Left cardiac atrium (tissue), 4 donors: ENCODE data around the gene FYCO1. TPM values are rescaled to one million over a fixed set of nuclear protein-coding genes. Genes with fewer than 3 reads are reported as not detected.
A peak's percentile ranks its signal among the peaks of the same experiment; 100 is the strongest.

Experiments
- ATAC-seq, 2 donors: fragments of 200-7000 bp; cut with Tn5 transposase; one replicate each; pipeline ENCODE4 v1.9.1; 2020; ENCODE audit warnings: mild to moderate bottlenecking in 2 of 2, moderate library complexity in 2 of 2
- DNase-seq: peaks from one replicate; pipeline ENCODE4 v3.0.0-alpha.2; 2020
- intact Hi-C, 2 donors: fragments of 100-400 bp; cut with DNase I; formaldehyde crosslinking; loops; one replicate each; pipeline versions ENCODE4 v1.14.1 to v1.15.1; 2022 to 2023
- total RNA-seq, 2 donors: library from RNA; stranded (reverse); fragmentation: NEBNext Ultra II Directional; extraction: Animal tissue kit (Norgen Biotek cat#: 25700); gene quantifications; one replicate each; pipeline ENCODE4 v1.2.1, GENCODE V29; 2021
- donor health status: DM: no; HTN: yes; CAD: no.
- donor health status: DM: no; HTN: yes; CAD: no; lungs with severe emphysema.
- donor health status: DM: yes; HTN: yes; CAD: no.
- donor health status: Dilated cardiomyopathy.

The FYCO1 gene
- total RNA-seq, 2 donors from 2014 or later: 64.4 to 91.9 TPM

GRCh38 chr3:45987368-45988291 is 8.0 kb downstream of the FYCO1 start:
- intact Hi-C loops: no loop called here
- ATAC-seq (peak; percentile 13 to 47), DNase-seq (peak; percentile 54)

GRCh38 chr3:45986303-45986982 is 9.2 kb downstream of the FYCO1 start:
- intact Hi-C loops: no loop called here

GRCh38 chr3:45985532-45986302 is 9.9 kb downstream of the FYCO1 start:
- ATAC-seq (peak; percentile 45 to 67), DNase-seq (no peak)
- intact Hi-C loops: no loop called here

More at GRCh38 chr3:45986303-45986982, 9.2 kb downstream of the FYCO1 start:
- DNase-seq (peak; percentile 51), ATAC-seq (peak; percentile 70 to 79)

GRCh38 chr3:45984331-45985312 is 11.0 kb downstream of the FYCO1 start:
- no peak for ATAC-seq
- DNase-seq: no peak
- intact Hi-C loops: no loop called here

- intact Hi-C loops: no loop called here
- no peak for DNase-seq
- no peak for ATAC-seq
These were observed 11.9 kb downstream of the FYCO1 start for GRCh38 chr3:45983770-45984169.

- intact Hi-C loops: no loop called here
These were observed 14.1 kb downstream of the FYCO1 start for GRCh38 chr3:45981346-45982074.

GRCh38 chr3:45980819-45981218 is 14.8 kb downstream of the FYCO1 start:
- intact Hi-C loops: no loop called here
- no peak for DNase-seq
- no peak for ATAC-seq

More at GRCh38 chr3:45981346-45982074, 14.1 kb downstream of the FYCO1 start:
- peak in 1 of 2 donors; percentile 58 for ATAC-seq
- DNase-seq: no peak

- ATAC-seq (no peak), DNase-seq (no peak)
- intact Hi-C loops: no loop called here
These were observed 15.3 kb downstream of the FYCO1 start for GRCh38 chr3:45980229-45980813.

GRCh38 chr3:45979378-45979777 is 16.2 kb downstream of the FYCO1 start:
- DNase-seq: no peak
- intact Hi-C loops: no loop called here

GRCh38 chr3:45978006-45978761 is 17.4 kb downstream of the FYCO1 start:
- no peak for DNase-seq

More at GRCh38 chr3:45979378-45979777, 16.2 kb downstream of the FYCO1 start:
- no peak for ATAC-seq

GRCh38 chr3:45976191-45977091 is 19.2 kb downstream of the FYCO1 start:
- DNase-seq (no peak), ATAC-seq (peak in 1 of 2 donors; percentile 17)
- intact Hi-C loops: no loop called here

More at GRCh38 chr3:45978006-45978761, 17.4 kb downstream of the FYCO1 start:
- ATAC-seq: no peak
- intact Hi-C loops: no loop called here

- DNase-seq (no peak), ATAC-seq (no peak)
- intact Hi-C loops: no loop called here
These were observed 19.9 kb downstream of the FYCO1 start for GRCh38 chr3:45975686-45976085.

GRCh38 chr3:45974686-45975085 is 20.9 kb downstream of the FYCO1 start:
- intact Hi-C loops: no loop called here
- ATAC-seq (no peak), DNase-seq (no peak)

GRCh38 chr3:45972534-45973402 is 22.9 kb downstream of the FYCO1 start:
- intact Hi-C loops: no loop called here
- ATAC-seq (peak; percentile 38 to 75), DNase-seq (no peak)

GRCh38 chr3:45969953-45970352 is 25.7 kb downstream of the FYCO1 start:
- DNase-seq: no peak
- no peak for ATAC-seq
- intact Hi-C loops: no loop called here
